Left cardiac atrium (tissue), 4 donors: ENCODE data around the gene DHCR7. TPM values are rescaled to one million over a fixed set of nuclear protein-coding genes. Genes with fewer than 3 reads are reported as not detected.

Source experiments
- ATAC-seq, 2 donors: fragments of 200-7000 bp; cut with Tn5 transposase; one replicate each; pipeline ENCODE4 v1.9.1; 2020; ENCODE audit warnings: mild to moderate bottlenecking in 2 of 2, moderate library complexity in 2 of 2
- DNase-seq: peaks from one replicate; pipeline ENCODE4 v3.0.0-alpha.2; 2020
- intact Hi-C, 2 donors: fragments of 100-400 bp; cut with DNase I; formaldehyde crosslinking; loops; one replicate each; pipeline versions ENCODE4 v1.14.1 to v1.15.1; 2022 to 2023
- total RNA-seq, 2 donors: library from RNA; stranded (reverse); fragmentation: NEBNext Ultra II Directional; extraction: Animal tissue kit (Norgen Biotek cat#: 25700); gene quantifications; one replicate each; pipeline ENCODE4 v1.2.1, GENCODE V29; 2021
- donor health status: DM: no; HTN: yes; CAD: no.
- donor health status: DM: no; HTN: yes; CAD: no; lungs with severe emphysema.
- donor health status: DM: yes; HTN: yes; CAD: no.
- donor health status: Dilated cardiomyopathy.

Gene DHCR7
- total RNA-seq, 2 donors from 2014 or later = 53.8 to 63.3 TPM

GRCh38 chr11:71481101-71481960 is 33.1 kb upstream of the DHCR7 start:
- no peak for ATAC-seq
- intact Hi-C loops = no loop called here
- peak; percentile 13 for DNase-seq

- intact Hi-C loops = no loop called here
Observed at GRCh38 chr11:71478528-71478840, 30.3 kb upstream of the DHCR7 start.

GRCh38 chr11:71477641-71478527 is 29.7 kb upstream of the DHCR7 start:
- intact Hi-C loops = no loop called here
- DNase-seq (no peak), ATAC-seq (no peak)

More at GRCh38 chr11:71478528-71478840, 30.3 kb upstream of the DHCR7 start:
- DNase-seq (no peak), ATAC-seq (no peak)

GRCh38 chr11:71476926-71477640 is 28.9 kb upstream of the DHCR7 start:
- no peak for ATAC-seq
- intact Hi-C loops = no loop called here
- peak; percentile 15 for DNase-seq

GRCh38 chr11:71476031-71476430 is 27.8 kb upstream of the DHCR7 start:
- intact Hi-C loops = no loop called here
- ATAC-seq (no peak), DNase-seq (peak; percentile 18)

GRCh38 chr11:71474771-71475483 is 26.7 kb upstream of the DHCR7 start:
- intact Hi-C loops = no loop called here
- ATAC-seq (no peak), DNase-seq (peak; percentile 8)

- ATAC-seq = no peak
- peak; percentile 6 for DNase-seq
- intact Hi-C loops = no loop called here
Observed at GRCh38 chr11:71474141-71474770, 26.1 kb upstream of the DHCR7 start.

GRCh38 chr11:71473793-71474080 is 25.5 kb upstream of the DHCR7 start:
- peak; percentile 11 for DNase-seq
- intact Hi-C loops = no loop called here
- no peak for ATAC-seq

GRCh38 chr11:71472941-71473792 is 25.0 kb upstream of the DHCR7 start:
- ATAC-seq (peak in 1 of 2 donors; percentile 21), DNase-seq (peak; percentile 10)
- intact Hi-C loops = no loop called here

- DNase-seq = peak; percentile 4
- no peak for ATAC-seq
- intact Hi-C loops = no loop called here
Observed at GRCh38 chr11:71472357-71472885, 24.2 kb upstream of the DHCR7 start.

- intact Hi-C loops = no loop called here
- ATAC-seq (no peak), DNase-seq (peak; percentile 2)
Observed at GRCh38 chr11:71470946-71471345, 22.8 kb upstream of the DHCR7 start.

- DNase-seq (peak; percentile 2), ATAC-seq (no peak)
- intact Hi-C loops = no loop called here
Observed at GRCh38 chr11:71467164-71467563, 19.0 kb upstream of the DHCR7 start.

- DNase-seq (peak; percentile 22), ATAC-seq (peak; percentile 41 to 96)
- intact Hi-C loops = no loop called here
Observed at GRCh38 chr11:71466358-71466757, 18.2 kb upstream of the DHCR7 start.

- DNase-seq (peak; percentile 2), ATAC-seq (no peak)
- intact Hi-C loops = no loop called here
Observed at GRCh38 chr11:71465054-71465453, 16.9 kb upstream of the DHCR7 start.

- DNase-seq (peak; percentile 12), ATAC-seq (no peak)
- intact Hi-C loops = no loop called here
Observed at GRCh38 chr11:71463331-71464211, 15.4 kb upstream of the DHCR7 start.

- no peak for ATAC-seq
- DNase-seq = peak; percentile 10
- intact Hi-C loops = no loop called here
Observed at GRCh38 chr11:71462726-71463125, 14.5 kb upstream of the DHCR7 start.

- intact Hi-C loops = no loop called here
- ATAC-seq (no peak), DNase-seq (peak; percentile 8)
Observed at GRCh38 chr11:71461696-71462095, 13.5 kb upstream of the DHCR7 start.
